ENCODE results near the gene KRI1. TPM values are rescaled to one million over a fixed set of nuclear protein-coding genes. Genes with fewer than 3 reads are reported as not detected.
"Not testable (repeated sequence)": the region's sequence is repeated elsewhere in the genome, so short reads cannot be mapped to it uniquely, and the experiment has no call there.

KRI1 gene
- total RNA-seq, 1 donor from 2014 or later, result 9.6 TPM

GRCh38 chr19:10575011-10575716 is 9.4 kb upstream of the KRI1 start:
- DNase-seq, result no peak

DNA sequence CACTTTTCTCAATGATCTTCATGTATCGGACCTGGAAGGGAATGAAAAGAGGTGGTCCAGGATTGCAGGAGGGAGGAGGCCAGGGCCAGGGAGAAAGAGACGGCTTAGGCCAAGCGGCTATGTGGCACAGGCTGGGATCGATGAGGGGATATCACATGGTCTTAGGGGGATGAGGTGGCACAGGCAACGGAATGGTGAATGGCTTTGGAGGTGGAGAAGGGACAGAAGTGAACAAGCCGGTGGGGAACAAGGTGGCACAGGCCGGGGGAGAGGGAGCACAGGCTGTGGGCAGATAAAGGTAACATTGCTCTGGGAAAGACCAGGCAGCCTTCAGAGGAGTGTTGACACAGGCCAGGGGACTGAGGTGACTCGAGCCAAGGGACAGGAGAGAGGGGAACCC is 8.7 kb upstream of the KRI1 start:
- DNase-seq, result no peak

- DNase-seq, result not testable (repeated sequence)
Observed at GRCh38 chr19:10573793-10574192, 8.0 kb upstream of the KRI1 start.

- peak; percentile 100 for DNase-seq
Observed at GRCh38 chr19:10568826-10569651, 3.2 kb upstream of the KRI1 start, which contains the start of gene CDKN2D. TSS of gene CDKN2D (minus strand) at chr19:10568979. CDS start at chr19:10568653, 326 bp downstream.

DNA sequence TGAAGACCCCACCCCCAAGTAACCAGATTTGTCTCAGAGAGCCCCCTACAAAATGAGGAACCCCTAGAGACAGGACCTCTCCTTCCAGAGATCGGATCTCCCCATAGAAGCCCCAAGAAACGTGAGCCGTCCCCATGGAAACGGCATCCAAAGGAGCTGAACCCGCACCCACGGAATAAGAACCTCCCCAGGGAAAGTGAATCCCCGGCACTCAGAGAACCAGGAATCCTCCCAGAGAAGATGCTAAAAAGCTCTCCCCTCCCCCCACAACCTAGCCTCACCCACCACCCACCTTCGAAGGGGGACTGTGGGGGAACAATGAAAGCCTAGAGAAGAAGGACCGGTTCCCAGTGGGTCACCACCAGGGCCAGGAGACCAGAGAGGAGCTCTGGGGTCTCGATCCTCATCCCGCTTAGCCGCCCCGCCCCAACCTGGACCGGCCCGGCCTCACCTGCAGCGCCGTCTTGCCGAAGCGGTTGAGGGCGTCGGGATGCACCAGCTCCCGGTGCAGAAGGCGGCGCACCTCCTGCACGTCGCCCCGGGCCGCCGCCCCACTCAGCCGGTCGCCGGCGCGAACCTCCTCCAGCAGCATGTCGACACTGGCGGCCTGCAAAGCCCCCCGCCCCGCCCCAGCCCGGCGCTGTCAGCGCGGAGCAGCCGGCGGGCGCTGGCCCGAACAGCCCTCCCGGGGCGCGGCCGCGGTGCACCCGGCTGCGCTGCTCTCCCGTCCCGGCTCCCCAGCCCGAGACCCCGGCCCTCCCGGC is 2.4 kb upstream of the KRI1 start:
- DNase-seq, result no peak

GRCh38 chr19:10567656-10568055 is 1.8 kb upstream of the KRI1 start:
- no peak for DNase-seq

DNA sequence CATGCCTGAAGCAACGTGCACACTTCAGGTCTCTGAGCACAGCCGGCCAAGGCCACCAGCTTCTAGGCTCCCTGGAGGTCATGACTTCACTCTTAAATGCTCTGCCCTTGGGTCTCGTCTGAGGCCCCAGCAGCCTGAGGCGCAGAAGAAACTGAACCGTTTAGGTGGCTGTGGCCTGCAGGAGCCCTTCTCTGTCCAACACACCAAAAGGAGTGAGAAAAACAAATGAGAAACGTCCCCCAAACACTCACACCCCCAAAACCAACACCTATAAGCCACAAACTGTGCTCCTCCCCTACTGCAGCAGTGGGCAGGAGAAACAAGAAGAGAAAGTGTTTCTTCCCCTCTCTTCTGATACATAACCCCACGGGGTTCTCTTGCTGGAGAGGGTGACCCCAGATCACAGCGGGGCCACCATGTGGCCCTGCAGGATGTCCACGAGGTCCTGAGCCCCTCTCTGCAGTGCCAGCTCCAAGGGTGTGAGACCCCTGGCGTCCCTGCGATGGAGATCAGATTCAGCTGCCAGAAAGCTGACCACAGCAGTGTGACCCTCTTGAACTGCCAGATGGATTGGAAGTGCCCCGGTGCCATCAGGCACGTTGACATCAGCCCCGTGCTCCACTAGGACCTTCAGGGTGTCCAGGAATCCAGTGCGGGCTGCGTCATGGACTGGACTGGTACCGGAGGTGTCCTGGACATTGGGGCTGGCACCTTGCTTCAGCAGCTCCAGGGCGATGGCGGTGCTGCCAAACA is 1.0 kb upstream of the KRI1 start:
- DNase-seq, result no peak

DNA sequence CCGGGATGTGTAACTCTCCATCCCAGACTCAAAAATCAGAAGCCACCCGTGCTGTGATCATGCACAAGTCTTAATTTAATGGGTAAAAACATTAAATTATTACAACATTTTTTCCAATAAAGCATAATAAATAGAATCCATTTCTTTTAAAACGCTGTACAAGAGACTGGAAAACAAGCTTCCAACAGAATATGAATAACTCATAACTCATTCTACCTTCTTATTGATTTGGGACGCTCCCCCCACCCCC is 523 bp upstream of the KRI1 start:
- no peak for DNase-seq

GRCh38 chr19:10565028-10565566 is 713 bp downstream of the KRI1 start:
- peak; percentile 70 for DNase-seq

- DNase-seq, result no peak
Observed at GRCh38 chr19:10562609-10563008, 3.2 kb downstream of the KRI1 start.

GRCh38 chr19:10560154-10560553 is 5.7 kb downstream of the KRI1 start:
- DNase-seq, result no peak

GRCh38 chr19:10557603-10558197 is 8.1 kb downstream of the KRI1 start:
- no peak for DNase-seq

- DNase-seq, result no peak
Observed at GRCh38 chr19:10555610-10555973, 10.2 kb downstream of the KRI1 start.

DNA sequence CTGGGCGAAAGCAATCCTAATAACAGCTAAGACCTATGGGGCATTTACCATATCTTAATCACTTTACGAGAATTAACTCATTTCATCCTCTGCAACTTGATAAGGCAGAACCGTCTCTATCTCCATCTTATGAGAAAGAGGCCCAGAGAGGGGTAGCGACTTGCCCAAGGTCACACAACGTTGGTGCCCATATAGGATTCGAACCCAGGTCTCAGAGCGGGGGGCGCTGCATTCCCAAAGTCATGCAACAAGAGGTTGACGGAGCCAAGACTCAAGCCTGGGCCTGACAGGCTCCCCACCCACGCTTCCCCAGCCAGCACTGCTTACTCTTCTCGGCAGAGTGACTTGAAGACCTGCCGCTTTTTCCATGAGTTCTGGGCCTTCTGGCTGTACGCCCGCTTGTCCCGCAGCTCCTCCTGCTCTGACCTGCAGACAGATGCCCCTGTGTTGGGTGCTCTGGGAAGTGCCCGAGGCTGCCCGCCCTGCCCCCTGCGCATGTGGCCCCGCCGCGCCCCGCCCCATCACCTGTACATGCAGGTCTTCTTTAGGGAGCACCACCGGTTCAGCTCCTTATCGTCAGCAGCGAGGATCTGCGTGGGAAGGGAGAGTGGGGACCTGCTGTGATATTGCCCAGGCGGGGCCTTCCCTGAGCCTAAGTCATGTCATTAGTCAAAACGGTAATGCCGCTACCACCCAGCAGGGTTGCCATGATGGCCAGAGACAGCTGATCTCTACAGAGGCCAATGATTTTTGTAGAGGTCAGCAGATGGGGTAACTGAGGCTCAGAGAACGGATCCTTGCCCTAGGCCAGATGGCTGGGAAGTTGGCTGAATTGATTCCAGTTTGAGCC is 10.8 kb downstream of the KRI1 start:
- no peak for DNase-seq

- no peak for DNase-seq
Observed at GRCh38 chr19:10553943-10554381, 11.8 kb downstream of the KRI1 start.

DNA sequence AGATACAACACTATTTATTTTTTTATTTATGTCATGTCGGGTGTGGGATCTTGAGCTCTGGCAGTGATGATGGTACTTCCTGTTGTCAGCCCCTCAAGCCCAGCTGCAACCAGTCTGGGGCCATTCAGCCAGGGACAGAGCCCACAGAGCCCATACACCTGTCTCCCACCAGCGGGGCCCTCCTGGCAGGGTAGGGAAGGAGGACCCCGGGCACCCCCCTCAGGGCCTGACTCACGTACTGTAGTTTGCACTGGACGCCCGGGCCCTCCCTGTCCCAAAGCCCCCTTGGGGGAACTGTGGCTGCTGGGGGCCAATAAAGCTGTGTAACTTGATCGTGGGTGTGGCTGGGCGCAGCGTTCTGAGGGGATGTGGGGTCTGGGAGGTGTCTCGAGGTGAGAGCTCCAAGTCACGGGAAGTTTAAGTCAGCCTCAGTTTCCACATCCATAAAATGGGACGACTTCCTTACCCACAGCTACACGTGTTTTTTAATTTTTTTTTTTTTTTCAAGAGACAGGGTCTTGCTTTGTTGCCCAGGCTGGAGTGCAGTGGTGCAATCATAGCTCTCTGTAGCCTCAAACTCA is 12.6 kb downstream of the KRI1 start:
- no peak for DNase-seq

DNA sequence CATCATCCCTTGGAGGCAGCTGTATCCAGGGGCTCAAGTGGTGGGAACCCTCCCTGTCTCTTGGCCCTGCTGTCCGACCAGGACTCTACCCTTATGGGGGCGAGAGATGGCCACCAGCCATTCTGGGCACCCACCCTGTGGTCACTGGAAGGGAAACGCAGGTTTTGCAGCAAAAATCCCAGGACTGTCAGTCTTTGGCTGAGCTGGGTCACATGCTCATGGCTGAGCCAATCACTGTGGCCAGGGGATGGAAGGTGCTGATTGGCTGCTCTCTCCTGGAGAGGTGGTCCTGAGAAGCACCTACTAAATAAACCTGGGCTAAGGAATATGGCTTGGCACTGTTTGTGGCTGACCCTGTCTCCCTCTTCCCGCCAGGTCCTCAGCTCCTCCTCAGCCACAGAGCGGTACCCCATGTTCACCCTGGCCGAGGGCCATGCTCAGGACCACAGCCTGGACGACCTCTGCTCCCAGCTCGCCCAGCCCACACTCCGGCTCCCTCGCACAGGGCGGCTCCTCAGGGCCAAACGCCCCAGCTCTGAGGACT is 13.2 kb downstream of the KRI1 start:
- DNase-seq, result no peak

GRCh38 chr19:10551698-10552301 is 14.0 kb downstream of the KRI1 start:
- DNase-seq, result no peak

DNA sequence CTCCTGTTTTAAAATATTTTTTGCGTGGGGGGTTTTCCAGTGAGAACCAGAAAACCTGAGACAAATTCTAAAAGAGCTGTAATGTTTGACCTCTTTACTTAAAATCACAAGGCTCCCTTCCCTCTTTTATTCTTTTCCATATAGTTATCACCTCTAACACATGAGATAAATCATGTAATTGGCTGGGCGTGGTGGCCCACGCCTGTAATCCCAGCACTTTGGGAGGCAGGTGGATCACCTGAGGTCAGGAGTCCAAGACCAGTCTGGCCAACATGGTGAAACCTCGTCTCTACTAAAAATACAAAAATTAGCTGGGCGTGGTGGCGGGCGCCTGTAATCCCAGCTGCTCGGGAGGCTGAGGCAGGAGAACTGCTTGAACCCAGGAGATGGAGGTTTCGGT is 14.8 kb downstream of the KRI1 start:
- DNase-seq, result not testable (repeated sequence)

- no peak for DNase-seq
Observed at GRCh38 chr19:10550336-10550735, 15.5 kb downstream of the KRI1 start.
